SK-N-SH (cell line): ENCODE measurements around the gene BRD2.

Experiments used
- GATA2 ChIP-seq: sonication (generic); formaldehyde crosslinking; IDR thresholded peaks from 2 replicates; pipeline ENCODE4 v1.5.0; 2020; ENCODE audit warnings: mild to moderate bottlenecking, missing genetic modification reagents
- MXI1 ChIP-seq: IDR thresholded peaks from 2 replicates; pipeline ENCODE4 v1.6.1; 2012; ENCODE audit warnings: mild to moderate bottlenecking, low read depth, low read length, improper control_type of control experiment
- POLR2AphosphoS5 ChIP-seq: IDR thresholded peaks from 2 replicates; pipeline ENCODE4 v1.6.1; 2012; ENCODE audit warnings: low read depth, low read length
- RAD21 ChIP-seq: IDR thresholded peaks from 2 replicates; pipeline ENCODE4 v1.6.1; 2012; ENCODE audit warnings: mild to moderate bottlenecking, low read length
- SIN3A ChIP-seq: IDR thresholded peaks from 2 replicates; pipeline ENCODE4 v1.6.1; 2012; ENCODE audit warnings: low read depth, mild to moderate bottlenecking, low read length, moderate library complexity, borderline replicate concordance
- TAF1 ChIP-seq: IDR thresholded peaks from 2 replicates; pipeline ENCODE4 v1.6.1; 2012; ENCODE audit warnings: low read depth, mild to moderate bottlenecking, low read length, moderate library complexity, borderline replicate concordance
- YY1 ChIP-seq: IDR thresholded peaks from 2 replicates; pipeline ENCODE4 v1.4.0; 2012; ENCODE audit warnings: low read depth, mild to moderate bottlenecking
- ZBTB33 ChIP-seq: IDR thresholded peaks from 2 replicates; pipeline ENCODE4 v1.4.0; 2012; ENCODE audit warnings: low read depth, borderline replicate concordance
- TF ChIP-seq, protein P1 (sequence below): fragments of 200-600 bp; sonication (generic); IDR thresholded peaks from 2 replicates; pipeline ENCODE4 v1.6.1; 2017; ENCODE audit warnings: antibody characterized with exemption, mild to moderate bottlenecking, moderate library complexity

GRCh38 chr6:32977272-32977952 lies 9.0 kb downstream of the BRD2 start:
- TF ChIP-seq, protein P1, sequence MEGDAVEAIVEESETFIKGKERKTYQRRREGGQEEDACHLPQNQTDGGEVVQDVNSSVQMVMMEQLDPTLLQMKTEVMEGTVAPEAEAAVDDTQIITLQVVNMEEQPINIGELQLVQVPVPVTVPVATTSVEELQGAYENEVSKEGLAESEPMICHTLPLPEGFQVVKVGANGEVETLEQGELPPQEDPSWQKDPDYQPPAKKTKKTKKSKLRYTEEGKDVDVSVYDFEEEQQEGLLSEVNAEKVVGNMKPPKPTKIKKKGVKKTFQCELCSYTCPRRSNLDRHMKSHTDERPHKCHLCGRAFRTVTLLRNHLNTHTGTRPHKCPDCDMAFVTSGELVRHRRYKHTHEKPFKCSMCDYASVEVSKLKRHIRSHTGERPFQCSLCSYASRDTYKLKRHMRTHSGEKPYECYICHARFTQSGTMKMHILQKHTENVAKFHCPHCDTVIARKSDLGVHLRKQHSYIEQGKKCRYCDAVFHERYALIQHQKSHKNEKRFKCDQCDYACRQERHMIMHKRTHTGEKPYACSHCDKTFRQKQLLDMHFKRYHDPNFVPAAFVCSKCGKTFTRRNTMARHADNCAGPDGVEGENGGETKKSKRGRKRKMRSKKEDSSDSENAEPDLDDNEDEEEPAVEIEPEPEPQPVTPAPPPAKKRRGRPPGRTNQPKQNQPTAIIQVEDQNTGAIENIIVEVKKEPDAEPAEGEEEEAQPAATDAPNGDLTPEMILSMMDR: no peak
- TF ChIP-seq YY1 (no peak), ZBTB33 (no peak), GATA2 (no peak), SIN3A (no peak), TAF1 (no peak), MXI1 (no peak), RAD21 (no peak), POLR2AphosphoS5 (no peak; the same call in 1 of the 2 replicates)
